WTC11 (cell line): ENCODE results near the gene GFRA1.

Source experiments
- AFF4 ChIP-seq: sonication (generic); formaldehyde crosslinking; IDR thresholded peaks from 2 replicates; pipeline ENCODE4 v1.8.1; 2023; ENCODE audit warnings: mild to moderate bottlenecking, missing genetic modification reagents, borderline replicate concordance
- CTCF ChIP-seq: fragments of 200-600 bp; IDR thresholded peaks from 2 replicates; pipeline ENCODE4 v1.8.0; 2022; ENCODE audit warnings: antibody characterized with exemption
- ESRRA ChIP-seq: sonication (generic); formaldehyde crosslinking; IDR thresholded peaks from 2 replicates; pipeline ENCODE4 v1.8.1; 2022; ENCODE audit warnings: mild to moderate bottlenecking, missing genetic modification reagents, borderline replicate concordance
- ETV6 ChIP-seq: sonication (generic); formaldehyde crosslinking; IDR thresholded peaks from 2 replicates; pipeline ENCODE4 v1.8.1; 2022; ENCODE audit warnings: mild to moderate bottlenecking, missing genetic modification reagents
- FOXP1 ChIP-seq: sonication (generic); formaldehyde crosslinking; IDR thresholded peaks from 2 replicates; pipeline ENCODE4 v1.8.0; 2022; ENCODE audit warnings: missing genetic modification reagents, mild to moderate bottlenecking, moderate library complexity, borderline replicate concordance
- GABPB1 ChIP-seq: sonication (generic); formaldehyde crosslinking; IDR thresholded peaks from 2 replicates; pipeline ENCODE4 v1.8.1; 2023; ENCODE audit warnings: mild to moderate bottlenecking, missing genetic modification reagents
- HMGXB4 ChIP-seq: sonication (generic); formaldehyde crosslinking; IDR thresholded peaks from 2 replicates; pipeline ENCODE4 v1.8.1; 2023; ENCODE audit warnings: mild to moderate bottlenecking, moderate library complexity, missing genetic modification reagents
- MAX ChIP-seq: sonication (generic); formaldehyde crosslinking; IDR thresholded peaks from 2 replicates; pipeline ENCODE4 v1.8.0; 2022; ENCODE audit warnings: mild to moderate bottlenecking, missing genetic modification reagents
- RORB ChIP-seq: fragments of 250-450 bp; sonication (Bioruptor Pico); IDR thresholded peaks from 2 replicates; pipeline ENCODE4 v1.9.0; 2021; ENCODE audit warnings: mild to moderate bottlenecking
- SMAD4 ChIP-seq: sonication (generic); formaldehyde crosslinking; IDR thresholded peaks from 2 replicates; pipeline ENCODE4 v1.8.0; 2022; ENCODE audit warnings: mild to moderate bottlenecking, missing genetic modification reagents
- USF2 ChIP-seq: sonication (generic); formaldehyde crosslinking; IDR thresholded peaks from 2 replicates; pipeline ENCODE4 v1.8.1; 2023; ENCODE audit warnings: mild to moderate bottlenecking, missing genetic modification reagents, moderate library complexity
- ZNF121 ChIP-seq: sonication (generic); formaldehyde crosslinking; IDR thresholded peaks from 2 replicates; pipeline ENCODE4 v1.8.0; 2023; ENCODE audit warnings: missing genetic modification reagents
- ZNF138 ChIP-seq: sonication (generic); formaldehyde crosslinking; conservative IDR thresholded peaks from 2 replicates; pipeline ENCODE4 v1.8.1; 2022; ENCODE audit warnings: mild to moderate bottlenecking, moderate library complexity, missing genetic modification reagents

GRCh38 chr10:116101616-116102315 lies 171.2 kb downstream of the GFRA1 start:
- TF ChIP-seq CTCF: no peak
- no peak for TF ChIP-seq ZNF121 (CRISPR knock-in tag)
- no peak for TF ChIP-seq HMGXB4
- TF ChIP-seq ZNF138 (CRISPR knock-in tag): no peak
- no peak for TF ChIP-seq MAX (CRISPR knock-in tag)
- no peak for TF ChIP-seq ESRRA (CRISPR knock-in tag)
- TF ChIP-seq AFF4 (CRISPR knock-in tag): no peak
- TF ChIP-seq USF2 (CRISPR knock-in tag): no peak
- TF ChIP-seq SMAD4: no peak
- TF ChIP-seq FOXP1 (CRISPR knock-in tag): no peak
- TF ChIP-seq GABPB1 (CRISPR knock-in tag): no peak
- TF ChIP-seq ETV6 (CRISPR knock-in tag): no peak
- no peak for TF ChIP-seq RORB (CRISPR knock-in tag)
